Femur (tissue), 1 donor: ENCODE results near the gene LRP8.

Source experiments
- DNase-seq: peaks from one replicate; pipeline ENCODE4 v3.0.0-alpha.2; 2017

LRP8 gene

GRCh38 chr1:53321776-53322602 lies 5.9 kb downstream of the LRP8 start:
- DNase-seq = no peak

- DNase-seq = no peak
These were observed 6.5 kb downstream of the LRP8 start for GRCh38 chr1:53321366-53321765.

DNA sequence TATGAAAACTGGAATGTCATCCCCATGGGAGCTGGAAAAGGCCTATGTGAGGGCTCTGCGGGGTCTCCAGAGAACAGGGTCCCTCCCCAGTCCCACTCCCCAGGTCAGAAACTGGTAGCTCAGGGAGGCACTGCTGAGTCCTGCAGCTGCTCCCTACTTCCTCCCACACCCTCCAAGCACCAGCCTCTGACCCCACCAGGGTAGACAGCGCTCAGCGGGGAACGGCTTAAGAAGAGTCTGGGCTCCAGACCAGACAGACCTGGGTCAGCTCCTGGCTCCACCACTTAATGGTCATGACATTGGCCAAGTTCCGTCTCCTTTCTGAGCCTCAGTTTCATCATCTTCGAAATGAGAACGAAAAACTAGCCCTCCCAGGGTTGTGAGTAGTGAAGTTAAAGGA lies 7.2 kb downstream of the LRP8 start:
- DNase-seq = no peak

- DNase-seq = no peak
These were observed 8.4 kb downstream of the LRP8 start for GRCh38 chr1:53319296-53320101.

DNA sequence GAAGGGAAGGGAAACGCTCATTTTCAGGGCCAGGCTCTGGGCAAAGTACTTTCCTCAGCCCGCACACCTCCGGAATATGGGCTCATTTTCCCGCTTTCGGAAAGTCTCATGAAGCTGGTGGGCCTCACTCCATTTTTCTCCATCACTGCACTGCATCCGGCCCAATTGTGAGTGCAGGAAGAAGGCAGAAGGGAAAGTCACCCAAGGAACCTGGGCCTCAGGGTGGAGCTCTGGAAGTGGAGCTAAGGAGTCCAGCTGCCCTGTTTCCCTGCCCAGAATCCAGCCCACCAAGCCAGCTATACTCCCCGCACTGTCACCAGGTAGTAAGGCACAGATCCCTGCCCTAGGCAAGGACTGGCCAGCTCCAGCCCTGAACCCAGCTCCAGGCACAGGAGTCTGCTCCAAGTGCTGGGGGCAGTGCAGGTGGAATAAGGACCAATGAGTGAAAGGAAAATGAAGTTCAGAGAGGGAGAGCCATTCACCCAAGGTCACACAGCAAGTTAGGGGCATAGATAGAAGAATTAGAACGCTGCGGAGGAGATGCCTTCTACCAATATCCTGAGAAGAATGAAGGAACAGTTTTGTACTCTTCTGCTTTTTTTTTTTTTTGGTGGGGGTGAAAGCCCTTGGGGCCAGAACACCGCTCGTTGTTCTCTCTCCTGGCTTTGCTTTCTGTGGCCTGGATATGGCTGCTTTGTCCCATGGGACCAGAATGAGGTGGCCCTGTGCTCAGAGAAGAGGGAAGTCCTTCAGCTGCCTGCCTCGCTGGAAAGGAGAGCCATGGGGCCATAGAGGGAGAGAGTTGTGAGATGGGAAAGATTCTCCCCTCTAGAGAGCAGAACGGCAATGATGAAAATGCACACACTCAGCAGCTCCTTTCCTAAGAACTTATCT lies 10.0 kb downstream of the LRP8 start:
- no peak for DNase-seq

DNA sequence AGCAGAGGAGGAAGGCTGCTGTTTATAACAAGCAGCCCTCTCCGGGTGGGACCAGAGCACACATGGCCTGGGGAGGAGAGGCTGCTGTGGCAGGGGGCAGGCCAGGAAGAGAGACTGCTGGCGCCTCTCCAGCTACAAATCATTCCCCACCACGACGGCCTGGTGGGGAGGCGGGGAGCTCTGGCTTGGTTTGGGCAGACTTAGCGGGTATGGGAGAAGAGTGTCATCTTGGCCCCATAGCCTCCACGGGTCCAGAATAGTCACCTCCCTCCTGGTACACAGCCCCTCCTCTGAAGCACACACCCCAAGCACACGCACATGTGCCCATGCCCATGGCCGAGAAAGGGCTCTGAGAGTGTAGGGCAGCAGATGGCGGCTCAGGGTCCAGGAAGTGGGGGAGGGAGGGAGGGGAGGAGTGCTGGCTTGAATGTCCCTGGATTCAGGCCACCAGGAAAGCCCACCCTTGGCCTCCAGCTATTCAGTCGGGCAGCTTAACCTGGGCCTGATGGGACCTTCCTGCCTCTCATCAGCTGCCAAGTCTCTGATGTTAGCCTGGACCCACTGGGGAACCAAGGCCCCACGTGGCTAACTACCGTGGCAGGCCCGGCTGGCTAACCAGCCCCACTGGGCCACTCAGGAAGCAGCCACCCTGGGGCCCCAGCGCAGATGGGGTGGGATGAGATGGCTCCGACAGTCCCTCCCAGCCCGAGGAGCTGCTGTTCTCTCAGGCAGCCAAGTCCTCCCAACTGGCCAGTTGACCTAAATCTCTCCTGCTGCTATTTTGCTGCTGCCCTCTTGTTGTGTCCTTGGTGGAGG lies 10.9 kb downstream of the LRP8 start:
- no peak for DNase-seq

DNA sequence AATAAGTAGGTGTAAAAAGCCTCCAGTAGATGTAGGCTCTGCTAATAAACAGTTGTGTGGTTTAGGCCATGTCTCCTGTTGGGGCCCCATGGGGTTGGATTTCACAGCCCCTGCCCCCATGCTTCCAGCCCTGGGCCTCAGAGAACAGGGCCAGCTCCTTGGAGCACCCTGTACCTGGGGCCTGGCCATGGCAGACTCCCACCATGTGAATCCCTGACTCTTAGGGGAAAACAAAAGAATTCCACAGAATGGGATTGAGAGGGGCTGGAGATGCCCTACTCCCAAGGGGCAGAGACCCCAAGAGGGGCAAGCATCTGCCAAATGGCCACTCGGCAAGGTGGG lies 11.5 kb downstream of the LRP8 start:
- DNase-seq = no peak

DNA sequence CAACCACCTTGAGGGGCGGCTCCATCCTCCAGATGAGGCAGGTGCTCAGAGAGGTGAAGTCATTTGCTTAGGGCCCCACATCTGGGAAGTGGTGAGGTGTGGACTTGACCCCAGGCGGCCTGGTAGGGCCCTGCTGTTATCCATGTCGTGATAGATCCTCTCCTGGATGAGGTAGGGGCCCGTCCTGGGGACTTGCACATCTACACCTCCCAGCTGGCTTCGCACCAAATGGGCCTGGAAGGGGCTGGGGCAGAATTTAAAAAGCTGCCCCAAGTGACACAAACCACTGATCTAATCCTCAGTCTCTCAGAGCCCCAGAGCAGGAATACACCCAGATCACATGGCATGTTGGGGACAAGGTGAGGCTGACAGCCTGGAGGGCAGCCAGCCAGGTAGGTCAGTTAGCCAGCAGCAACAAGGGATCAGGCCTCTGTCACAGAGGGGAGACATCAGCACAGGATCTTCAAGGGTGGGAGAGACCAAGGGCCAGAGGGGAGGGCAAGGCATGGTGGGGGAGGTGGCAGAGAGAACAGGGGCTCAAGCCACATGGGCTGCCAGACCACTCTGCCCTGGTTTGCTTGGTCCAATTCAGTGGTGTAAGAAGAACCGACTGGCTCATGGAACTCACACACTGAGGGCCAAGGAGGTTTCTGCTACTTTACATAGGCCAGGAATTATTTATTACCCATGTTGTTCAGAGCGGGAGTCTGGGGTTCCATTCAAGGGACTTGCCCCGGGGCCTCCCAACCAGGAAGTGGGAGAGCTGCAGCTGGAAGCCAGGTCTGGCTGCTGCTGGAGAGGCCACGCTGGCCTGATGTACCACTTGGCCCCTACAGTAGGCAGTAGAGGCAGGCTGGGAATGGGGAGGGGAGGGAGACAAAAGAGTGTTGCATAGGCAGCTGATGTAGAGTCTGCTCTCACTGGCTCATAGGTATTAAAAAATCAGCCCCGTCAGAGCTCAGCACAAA lies 12.1 kb downstream of the LRP8 start:
- peak; percentile 51 for DNase-seq

GRCh38 chr1:53315046-53315445 lies 12.8 kb downstream of the LRP8 start:
- no peak for DNase-seq

- DNase-seq = no peak
These were observed 13.3 kb downstream of the LRP8 start for GRCh38 chr1:53314606-53315005.

DNA sequence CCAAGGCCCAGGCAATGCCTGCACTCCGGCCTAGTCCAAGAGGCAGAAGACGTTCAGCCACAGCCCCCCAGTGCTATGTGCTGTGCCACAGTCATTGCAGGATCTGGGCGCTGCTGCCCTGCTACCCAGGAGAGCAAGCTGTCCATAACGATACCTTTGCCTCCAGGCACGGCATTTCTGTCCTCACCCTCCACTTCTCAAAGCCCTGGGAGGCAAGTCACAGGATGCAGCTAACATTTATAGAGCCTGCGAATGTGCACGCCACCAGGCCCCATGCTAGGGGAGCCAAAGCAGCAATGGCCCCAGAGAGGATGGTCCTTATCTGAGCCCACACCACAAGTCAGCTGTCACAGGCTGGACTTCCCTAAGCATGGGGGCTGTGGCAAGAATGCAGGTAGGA lies 13.8 kb downstream of the LRP8 start:
- no peak for DNase-seq

- no peak for DNase-seq
These were observed 14.3 kb downstream of the LRP8 start for GRCh38 chr1:53313556-53313955.

DNA sequence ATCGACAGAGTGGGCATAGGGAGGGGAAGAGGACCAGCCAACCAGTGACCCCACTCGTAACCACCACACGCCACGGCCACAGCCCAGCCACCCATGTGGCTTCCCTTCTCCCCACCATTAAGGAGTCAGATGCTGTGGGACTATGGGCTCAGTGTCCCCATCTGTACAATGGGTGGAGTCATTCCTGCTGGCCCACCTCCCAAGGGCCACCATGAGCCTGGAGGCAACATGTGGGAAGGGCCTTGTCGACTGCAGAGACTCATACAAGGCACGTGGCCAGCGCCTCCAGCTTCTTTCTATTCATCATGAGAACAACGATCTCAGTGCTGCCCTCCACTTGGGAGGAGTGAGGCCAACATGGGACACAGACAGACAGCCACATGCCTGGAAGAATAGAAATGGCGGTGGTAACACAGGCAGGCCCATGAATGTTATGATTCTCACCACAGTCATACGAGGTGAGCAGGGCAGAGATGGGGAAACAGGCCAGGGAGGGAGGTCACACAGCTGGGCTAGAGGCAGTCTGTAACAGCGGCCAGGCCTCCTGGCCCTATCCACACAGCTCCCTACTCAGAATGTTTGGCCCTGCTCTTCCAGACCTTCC lies 16.1 kb downstream of the LRP8 start:
- DNase-seq = no peak

DNA sequence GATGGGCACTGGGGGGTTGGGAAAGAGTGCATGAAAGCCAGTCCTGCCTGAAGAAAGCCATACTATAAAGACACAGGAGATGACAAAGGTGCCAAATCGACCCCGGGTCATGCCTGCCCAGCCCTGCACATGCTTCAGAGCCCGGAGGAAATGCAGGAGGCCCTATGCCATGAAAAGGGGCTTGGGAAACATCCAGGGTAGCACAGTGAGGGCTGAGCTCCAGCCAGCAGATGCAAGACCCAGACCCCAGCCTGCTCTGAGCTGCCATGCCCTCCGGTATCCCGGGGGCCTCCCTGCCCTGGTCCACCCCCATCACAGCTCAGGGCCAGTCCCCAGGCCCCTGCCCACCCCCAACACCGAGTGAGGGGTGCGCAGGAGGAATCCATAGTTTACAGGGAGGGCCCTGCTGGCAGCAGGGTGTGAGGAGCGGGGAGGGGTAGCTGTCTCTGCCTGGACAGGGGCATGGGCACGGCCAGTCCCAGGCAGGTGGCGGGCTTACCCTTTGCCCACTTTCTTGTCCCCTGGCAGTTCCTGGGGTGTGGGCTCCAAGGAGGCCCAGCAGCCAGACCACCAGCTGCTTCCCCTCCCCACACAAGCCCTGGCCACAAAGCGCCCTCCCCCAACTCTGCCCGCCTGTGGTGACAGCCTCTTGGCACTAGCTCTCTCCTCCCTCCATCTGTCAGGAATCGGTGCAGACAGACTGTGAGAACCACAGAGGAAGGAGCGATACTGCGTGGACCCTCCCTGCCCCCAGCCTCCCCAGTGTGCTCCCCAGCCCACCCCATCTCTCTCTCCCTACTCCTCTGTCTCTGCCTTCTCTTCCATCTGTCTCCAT lies 16.8 kb downstream of the LRP8 start:
- no peak for DNase-seq

DNA sequence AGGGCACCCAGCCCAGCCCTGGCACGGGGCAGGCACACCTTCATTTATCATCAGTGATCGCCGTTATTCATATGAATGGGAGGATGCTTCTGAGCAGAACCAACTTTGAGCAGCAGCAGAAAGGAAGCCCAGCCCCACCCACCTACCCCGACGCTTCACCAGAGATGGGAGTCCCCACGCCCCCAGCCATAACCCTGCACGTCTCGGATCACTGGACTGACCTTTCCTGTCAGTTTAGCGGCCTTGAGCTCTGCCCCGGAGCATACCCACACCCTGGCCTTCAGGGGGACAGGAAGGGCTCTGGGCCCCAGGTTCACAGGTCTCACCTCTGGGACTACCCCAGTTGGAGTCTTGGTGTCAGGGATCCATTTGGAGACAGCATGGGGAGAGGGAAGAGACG lies 18.1 kb downstream of the LRP8 start:
- DNase-seq = no peak

GRCh38 chr1:53308506-53308905 lies 19.4 kb downstream of the LRP8 start:
- no peak for DNase-seq

DNA sequence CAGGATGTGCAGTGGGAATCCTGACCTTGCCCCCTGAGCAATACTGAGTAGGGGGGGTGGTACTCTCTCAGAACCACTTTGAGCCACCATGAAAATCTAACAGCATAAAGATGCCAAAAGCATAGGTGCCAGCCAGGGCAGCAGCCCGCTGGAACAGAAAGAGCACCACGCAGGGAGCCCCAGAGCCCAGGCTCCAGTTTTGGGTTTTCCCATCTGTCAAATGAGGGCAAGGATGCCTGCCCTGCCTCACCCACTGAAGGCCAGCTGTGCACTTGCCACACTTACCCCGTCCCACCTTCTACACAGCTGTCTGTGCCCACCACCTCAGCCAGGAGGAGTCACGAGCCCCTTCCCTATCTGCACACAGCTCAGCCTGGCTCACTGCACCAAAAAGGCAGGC lies 20.8 kb downstream of the LRP8 start:
- DNase-seq = no peak

GRCh38 chr1:53306168-53306567 lies 21.7 kb downstream of the LRP8 start:
- DNase-seq = no peak

- DNase-seq = no peak
These were observed 22.2 kb downstream of the LRP8 start for GRCh38 chr1:53305650-53306049.

DNA sequence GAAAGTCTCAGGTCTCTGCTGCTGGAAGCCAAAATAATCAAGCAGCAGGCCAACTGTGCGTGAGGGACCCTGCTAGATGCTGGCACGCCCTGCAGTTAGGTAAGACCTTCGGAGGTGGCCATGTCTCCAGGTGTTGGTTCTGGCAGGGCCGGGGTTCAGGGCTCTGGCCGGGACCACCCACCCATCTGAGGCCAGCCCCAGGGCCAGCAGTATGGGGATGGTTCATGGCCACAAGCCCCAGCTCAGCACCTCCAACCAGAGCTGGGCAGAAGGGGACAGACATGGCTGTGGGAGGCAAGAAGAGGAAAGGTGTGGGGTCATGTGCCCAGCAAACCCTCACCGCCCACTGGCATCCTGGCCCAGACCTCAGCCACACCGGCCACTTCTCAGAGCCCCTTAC lies 23.3 kb downstream of the LRP8 start:
- no peak for DNase-seq
